A549 (cell line): ENCODE results near the gene LAMA2. TPM values are rescaled to one million over a fixed set of nuclear protein-coding genes. Genes with fewer than 3 reads are reported as not detected.

Experiments
- ATAC-seq, 2 experiments: fragments of 200-7000 bp in 1 of 2; fragments of >200 bp in 1 of 2; cut with Nextera tagmentation in 1 of 2; cut with Tn5 transposase in 1 of 2; 3 replicates each; pipeline versions ENCODE4 v1.8.0 to v1.9.1; 2018 to 2020; ENCODE audit warnings: mild to moderate bottlenecking in 1 of 2, moderate library complexity in 1 of 2
- CTCF ChIA-PET: fragments of 300-600 bp; sonication (Branson Sonifier 250); formaldehyde crosslinking; extraction: SDS; loops from one replicate; lab custom pipeline; 2021; ENCODE audit warnings: antibody characterized with exemption, inconsistent platforms; lab: Yijun Ruan, JAX
- POLR2A ChIA-PET: fragments of 350-600 bp; formaldehyde crosslinking; extraction: SDS; loops from one replicate; lab custom pipeline; 2021; ENCODE audit warnings: antibody characterized with exemption, inconsistent platforms; lab: Yijun Ruan, JAX
- DNase-seq, 2 experiments: peaks; one replicate each; pipeline versions ENCODE4 v3.0.0 to v3.0.0-alpha.2; 2011 to 2016; ENCODE audit warnings: low read depth in 1 of 2, low spot score in 1 of 2
- FAIRE-seq: peaks from 2 replicates; lab custom pipeline; 2011; peaks lifted over from hg19 to GRCh38; lab: Jason Lieb, UNC
- H3K27ac ChIP-seq, 2 experiments: fragments of >200 bp; sonication (Bioruptor Twin); formaldehyde crosslinking; 3 replicates each; pipeline ENCODE4 v1.5.1; 2016 to 2017
- H3K4me1 ChIP-seq: fragments of >200 bp; sonication (Bioruptor Twin); formaldehyde crosslinking; 3 replicates; pipeline ENCODE4 v1.6.1; 2016
- H3K4me2 ChIP-seq: fragments of >200 bp; sonication (Bioruptor Twin); formaldehyde crosslinking; 3 replicates; pipeline ENCODE4 v1.6.1; 2016
- H3K4me3 ChIP-seq: fragments of >200 bp; sonication (Bioruptor Twin); formaldehyde crosslinking; 3 replicates; pipeline ENCODE4 v1.5.1; 2016
- H3K9me3 ChIP-seq: fragments of >200 bp; sonication (Bioruptor Twin); formaldehyde crosslinking; 3 replicates; pipeline ENCODE4 v1.6.1; 2016
- ATOH8 ChIP-seq: fragments of 250-450 bp; sonication (Bioruptor Pico); IDR thresholded peaks from 2 replicates; pipeline ENCODE4 v1.5.0; 2020; ENCODE audit warnings: low read depth, mild to moderate bottlenecking, moderate library complexity
- CEBPB ChIP-seq, 2 experiments: fragments of >200 bp in 1 of 2; sonication (Bioruptor Twin) in 1 of 2; formaldehyde crosslinking in 1 of 2; IDR thresholded peaks; 2 replicates each; pipeline ENCODE4 v1.6.1; 2012 to 2016
- CTCF ChIP-seq: fragments of >200 bp; sonication (Bioruptor Twin); formaldehyde crosslinking; IDR thresholded peaks from 3 replicates; pipeline ENCODE4 v1.5.1; 2016
- EHMT2 ChIP-seq: fragments of 200-600 bp; sonication (generic); IDR thresholded peaks from 2 replicates; pipeline ENCODE4 v1.6.1; 2016; ENCODE audit warnings: antibody characterized with exemption, low read depth, mild to moderate bottlenecking, moderate library complexity
- ELK1 ChIP-seq: fragments of 150-350 bp; IDR thresholded peaks from 2 replicates; pipeline ENCODE4 v1.6.1; 2014; ENCODE audit warnings: low read depth, mild to moderate bottlenecking, low read length
- FOSB ChIP-seq: fragments of 250-450 bp; sonication (Bioruptor Pico); IDR thresholded peaks from 2 replicates; pipeline ENCODE4 v1.5.0; 2020; ENCODE audit warnings: mild to moderate bottlenecking, moderate library complexity
- FOSL2 ChIP-seq, 2 experiments: fragments of 450-650 bp in 1 of 2; fragments of >200 bp in 1 of 2; sonication (Bioruptor Twin) in 1 of 2; formaldehyde crosslinking; IDR thresholded peaks; 2 replicates each; pipeline versions ENCODE4 v1.5.0 to v1.6.1; 2016 to 2020; ENCODE audit warnings: mild to moderate bottlenecking in 1 of 2, moderate library complexity in 1 of 2
- FOXS1 ChIP-seq: fragments of 250-450 bp; sonication (Bioruptor Pico); IDR thresholded peaks from 2 replicates; pipeline ENCODE4 v1.5.0; 2020; ENCODE audit warnings: mild to moderate bottlenecking, moderate library complexity
- GATA3 ChIP-seq: IDR thresholded peaks from 2 replicates; pipeline ENCODE4 v1.6.1; 2012; ENCODE audit warnings: borderline replicate concordance
- HEYL ChIP-seq: fragments of 250-450 bp; sonication (Bioruptor Pico); IDR thresholded peaks from 2 replicates; pipeline ENCODE4 v1.8.0; 2021; ENCODE audit warnings: mild to moderate bottlenecking, moderate library complexity
- HMGXB4 ChIP-seq: fragments of 250-450 bp; sonication (Bioruptor Pico); IDR thresholded peaks from 2 replicates; pipeline ENCODE4 v1.5.0; 2021; ENCODE audit warnings: mild to moderate bottlenecking, moderate library complexity, borderline replicate concordance
- HOXB13 ChIP-seq: fragments of 250-450 bp; sonication (Bioruptor Pico); IDR thresholded peaks from 2 replicates; pipeline ENCODE4 v1.5.0; 2020; ENCODE audit warnings: low read depth, mild to moderate bottlenecking, moderate library complexity
- HOXB5 ChIP-seq: fragments of 250-450 bp; sonication (Bioruptor Pico); IDR thresholded peaks from 2 replicates; pipeline ENCODE4 v1.5.0; 2020; ENCODE audit warnings: mild to moderate bottlenecking, moderate library complexity
- MAFK ChIP-seq: fragments of 450-650 bp; IDR thresholded peaks from 2 replicates; pipeline ENCODE4 v1.6.1; 2014; ENCODE audit not compliant: partially characterized antibody
- MAX ChIP-seq: IDR thresholded peaks from 2 replicates; pipeline ENCODE4 v1.6.1; 2012
- NFE2L2 ChIP-seq: fragments of 150-350 bp; conservative IDR thresholded peaks from 2 replicates; pipeline ENCODE4 v1.6.1; 2014; ENCODE audit warnings: low read length
- PBX3 ChIP-seq: IDR thresholded peaks from 2 replicates; pipeline ENCODE4 v1.6.1; 2012
- PHF8 ChIP-seq: fragments of 200-600 bp; sonication (generic); IDR thresholded peaks from 2 replicates; pipeline ENCODE4 v1.6.1; 2016; ENCODE audit warnings: low read depth, mild to moderate bottlenecking, antibody characterized with exemption, moderate library complexity, borderline replicate concordance
- POLR2A ChIP-seq: IDR thresholded peaks from 2 replicates; pipeline ENCODE4 v1.6.1; 2012; ENCODE audit warnings: mild to moderate bottlenecking, low read length
- POLR2AphosphoS2 ChIP-seq: conservative IDR thresholded peaks from 2 replicates; pipeline ENCODE4 v1.6.1; 2012; ENCODE audit warnings: low read length, improper control_type of control experiment, inconsistent platforms
- SMC3 ChIP-seq: fragments of >200 bp; sonication (Bioruptor Twin); formaldehyde crosslinking; IDR thresholded peaks from 3 replicates; pipeline ENCODE4 v1.6.1; 2018; ENCODE audit warnings: inconsistent platforms
- ZFP36 ChIP-seq: fragments of 450-650 bp; IDR thresholded peaks from 2 replicates; pipeline ENCODE4 v1.6.1; 2014; ENCODE audit warnings: borderline replicate concordance; ENCODE audit not compliant: partially characterized antibody
- ZNF302 ChIP-seq: fragments of 250-450 bp; sonication (Bioruptor Pico); IDR thresholded peaks from 2 replicates; pipeline ENCODE4 v1.9.0; 2021; ENCODE audit warnings: inconsistent platforms, mild to moderate bottlenecking, moderate library complexity
- ZSCAN20 ChIP-seq: fragments of 250-450 bp; sonication (Bioruptor Pico); IDR thresholded peaks from 2 replicates; pipeline ENCODE4 v1.8.0; 2022; ENCODE audit warnings: mild to moderate bottlenecking, moderate library complexity
- WGBS: methylation state at CpG from one replicate; pipeline ENCODE4 v1.1.6; 2017; ENCODE audit errors: missing lambda C conversion rate; 5-methylcytosine and 5-hydroxymethylcytosine counted together
- polyA plus RNA-seq, 4 experiments: library from polyadenylated mRNA; depleted of rRNA in 3 of 4; stranded (reverse); fragments of >200 nt; fragmentation: RNase III in 1 of 4; extraction: RNeasy Plus Mini Kit Qiagen cat#74134 plus additional on column Dnase treatment in 1 of 4; gene quantifications; 2 replicates in 3 of 4; 3 replicates in 1 of 4; pipeline ENCODE4 v1.2.3, GENCODE V29; 2011 to 2017

Gene LAMA2
- polyA plus RNA-seq, 2 of the 4 experiments (the other 2 are of a cell fraction) = 0.21 to 1.3 TPM

GRCh38 chr6:129338683-129339082 lies 455.7 kb downstream of the LAMA2 start:
- WGBS = 88% methylated on average over 3 of the region's 4 CpGs
- DNase-seq (no peak), ATAC-seq (no peak), FAIRE-seq (no peak)
- POLR2A ChIA-PET = no interaction called here
- no peak overlapping the region for H3K4me2 ChIP-seq
- H3K27ac ChIP-seq = no peak overlapping the region
- no peak overlapping the region for H3K4me3 ChIP-seq
- H3K4me1 ChIP-seq = no peaks in the 10 kb centered on the region
- no peak for TF ChIP-seq FOSB (CRISPR knock-in tag)
- no peak for TF ChIP-seq MAFK
- no peak for TF ChIP-seq HMGXB4
- no peak for TF ChIP-seq CEBPB (IDR thresholded peaks at IDR 0.05)
- TF ChIP-seq GATA3 = no peak
- TF ChIP-seq PHF8 = no peak
- no peak for TF ChIP-seq POLR2AphosphoS2
- TF ChIP-seq ATOH8 (CRISPR knock-in tag) = no peak
- TF ChIP-seq HOXB5 = no peak
- TF ChIP-seq FOSL2 (IDR thresholded peaks at IDR 0.05) = no peak
- no peak for TF ChIP-seq FOSL2 (CRISPR knock-in tag; IDR thresholded peaks at IDR 0.05)
- TF ChIP-seq FOXS1 (CRISPR knock-in tag) = no peak
- TF ChIP-seq MAX = no peak
- no peak for TF ChIP-seq HOXB13 (CRISPR knock-in tag)
- TF ChIP-seq, all 56 proteins: peak for 0
- CTCF ChIA-PET = no interaction called here
- no peaks in the 10 kb centered on the region for H3K9me3 ChIP-seq

- no peak for FAIRE-seq
- Histone ChIP-seq H3K9me3 (no peaks in the 10 kb centered on the region), H3K4me1 (no peaks in the 10 kb centered on the region), H3K4me2 (no peak overlapping the region), H3K4me3 (no peak overlapping the region), H3K27ac (no peak overlapping the region)
- ChIA-PET CTCF (no interaction called here), POLR2A (no interaction called here)
- TF ChIP-seq SMC3 = no peak
- TF ChIP-seq CEBPB (IDR thresholded peaks at IDR 0.05) = no peak
- DNase-seq = peak in 1 of 2 experiments; percentile 9
- WGBS = 52% methylated on average over 4 of the region's 4 CpGs
- ATAC-seq = no peak
These were observed 458.0 kb downstream of the LAMA2 start for GRCh38 chr6:129340983-129341382.

- TF ChIP-seq ZSCAN20 (CRISPR knock-in tag) (no peak), POLR2A (no peak), NFE2L2 (no peak), PBX3 (no peak), MAFK (no peak), EHMT2 (no peak), ZNF302 (CRISPR knock-in tag) (no peak), FOSL2 (IDR thresholded peaks at IDR 0.05) (no peak), FOSL2 (CRISPR knock-in tag; IDR thresholded peaks at IDR 0.05) (no peak), HEYL (CRISPR knock-in tag) (no peak), ZFP36 (no peak), CTCF (no peak), POLR2AphosphoS2 (no peak), ELK1 (no peak)
- ChIA-PET CTCF (no interaction called here), POLR2A (no interaction called here)
- Histone ChIP-seq H3K27ac (no peak overlapping the region), H3K4me3 (no peak overlapping the region), H3K4me2 (no peak overlapping the region), H3K9me3 (no peaks in the 10 kb centered on the region), H3K4me1 (no peaks in the 10 kb centered on the region)
- DNase-seq (no peak), ATAC-seq (no peak), FAIRE-seq (no peak)
- 11% methylated on average over 2 of the region's 2 CpGs for WGBS
These were observed 459.3 kb downstream of the LAMA2 start for GRCh38 chr6:129342243-129342642.
